Astrocyte of the cerebellum (primary cell): ENCODE measurements around the gene MMP25.

Experiments used
- DNase-seq: peaks from one replicate; pipeline ENCODE4 v3.0.0-alpha.2; 2011; ENCODE audit warnings: low read depth
- H3K4me3 ChIP-seq: 2 replicates; pipeline ENCODE4 v1.5.1; 2011; ENCODE audit warnings: mild to moderate bottlenecking, low read depth, low read length, moderate library complexity
- CTCF ChIP-seq: IDR thresholded peaks from 2 replicates; pipeline ENCODE4 v1.5.1; 2012; ENCODE audit warnings: low read length, low read depth, moderate library complexity, mild to moderate bottlenecking; ENCODE audit errors: missing control alignments
- in situ Hi-C: cut with HindIII; loops from 2 replicates; pipeline ENCODE4 v1.10.0; 2017; ENCODE audit warnings: low sequenced_read_pairs

The MMP25 gene

GRCh38 chr16:3012246-3012645 is 34.1 kb upstream of the MMP25 start:
- H3K4me3 ChIP-seq, result no peak overlapping the region
- TF ChIP-seq CTCF, result no peak
- in situ Hi-C loops, result no loop called here
- DNase-seq, result no peak

DNA sequence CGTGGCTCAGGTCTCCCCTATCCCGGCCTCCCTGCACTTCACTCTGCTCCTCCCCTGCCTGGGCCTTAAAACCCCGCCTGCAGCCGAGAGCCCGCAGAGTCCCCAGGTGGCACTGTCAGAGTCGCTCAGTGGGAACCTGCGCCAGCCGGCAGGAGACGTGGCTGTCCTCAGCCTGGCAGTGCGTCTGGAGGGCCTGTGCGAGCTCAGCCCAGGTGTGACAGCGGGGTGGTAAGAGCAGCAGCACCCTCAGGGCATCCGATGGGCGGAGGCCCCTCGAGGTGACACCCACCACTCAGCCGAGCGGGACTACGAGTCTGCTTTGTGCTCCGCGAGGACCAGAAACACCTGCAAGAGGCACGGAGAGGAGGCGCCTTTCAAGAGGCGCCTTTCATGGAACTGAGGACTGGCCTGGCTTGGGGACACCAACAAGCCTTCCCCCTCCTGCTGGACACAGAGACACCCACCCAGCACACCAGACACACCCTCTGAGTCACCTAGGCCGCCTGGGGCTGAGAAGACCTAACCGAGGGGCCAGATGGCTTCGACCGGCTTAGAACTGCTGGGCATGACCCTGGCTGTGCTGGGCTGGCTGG is 33.4 kb upstream of the MMP25 start, which contains the start of gene CLDN9:
CLDN9 (plus strand) TSS at position 96 of the 593 bp plus-strand sequence; CDS start at position 536, 440 bp downstream.
- DNase-seq, result no peak
- in situ Hi-C loops, result no loop called here
- H3K4me3 ChIP-seq, result no peak within 1 kb of the TSS
- TF ChIP-seq CTCF, result no peak

DNA sequence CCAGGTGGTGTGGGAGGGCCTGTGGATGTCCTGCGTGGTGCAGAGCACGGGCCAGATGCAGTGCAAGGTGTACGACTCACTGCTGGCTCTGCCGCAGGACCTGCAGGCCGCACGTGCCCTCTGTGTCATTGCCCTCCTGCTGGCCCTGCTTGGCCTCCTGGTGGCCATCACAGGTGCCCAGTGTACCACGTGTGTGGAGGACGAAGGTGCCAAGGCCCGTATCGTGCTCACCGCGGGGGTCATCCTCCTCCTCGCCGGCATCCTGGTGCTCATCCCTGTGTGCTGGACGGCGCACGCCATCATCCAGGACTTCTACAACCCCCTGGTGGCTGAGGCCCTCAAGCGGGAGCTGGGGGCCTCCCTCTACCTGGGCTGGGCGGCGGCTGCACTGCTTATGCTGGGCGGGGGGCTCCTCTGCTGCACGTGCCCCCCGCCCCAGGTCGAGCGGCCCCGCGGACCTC is 32.8 kb upstream of the MMP25 start:
- in situ Hi-C loops, result no loop called here

DNA sequence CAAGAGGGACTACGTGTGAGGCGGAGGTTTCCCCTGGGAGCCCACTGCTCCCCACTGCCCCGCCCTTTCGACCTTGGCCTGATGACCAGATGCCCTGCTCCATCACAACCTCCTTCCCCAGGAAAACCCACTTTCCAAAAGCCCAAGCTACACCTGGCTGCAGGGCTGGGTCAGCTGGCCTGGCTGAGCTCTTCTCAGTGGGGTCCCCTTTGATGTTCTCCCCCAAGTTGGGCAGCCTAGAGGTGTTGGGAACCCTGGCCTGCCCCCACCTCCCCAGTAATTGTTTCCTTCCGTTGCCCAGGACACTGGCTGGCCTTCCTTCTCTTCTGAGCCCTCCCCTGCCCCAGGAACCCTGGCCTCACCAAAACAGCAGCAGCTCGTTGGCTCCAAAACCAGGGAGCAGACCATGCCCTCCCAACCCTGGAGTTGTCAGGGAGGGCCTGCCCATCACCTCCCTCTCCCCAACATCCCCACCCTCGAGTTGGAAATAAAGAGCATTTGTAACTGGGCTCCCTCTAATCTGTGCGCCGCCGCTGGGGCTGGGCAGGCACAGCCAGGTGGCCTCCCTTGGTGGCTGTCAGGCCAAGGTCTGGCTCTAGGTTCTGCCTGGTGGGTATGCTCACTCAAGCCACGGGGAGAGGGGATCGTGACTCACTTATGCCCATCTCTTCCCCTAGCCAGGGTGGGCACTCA is 32.2 kb upstream of the MMP25 start:
- no peak for TF ChIP-seq CTCF
- no peak for DNase-seq
- in situ Hi-C loops, result no loop called here
- H3K4me3 ChIP-seq, result no peak overlapping the region

More for the DNA sequence above, 32.8 kb upstream of the MMP25 start:
- no peak overlapping the region for H3K4me3 ChIP-seq
- DNase-seq, result no peak
- TF ChIP-seq CTCF, result no peak

DNA sequence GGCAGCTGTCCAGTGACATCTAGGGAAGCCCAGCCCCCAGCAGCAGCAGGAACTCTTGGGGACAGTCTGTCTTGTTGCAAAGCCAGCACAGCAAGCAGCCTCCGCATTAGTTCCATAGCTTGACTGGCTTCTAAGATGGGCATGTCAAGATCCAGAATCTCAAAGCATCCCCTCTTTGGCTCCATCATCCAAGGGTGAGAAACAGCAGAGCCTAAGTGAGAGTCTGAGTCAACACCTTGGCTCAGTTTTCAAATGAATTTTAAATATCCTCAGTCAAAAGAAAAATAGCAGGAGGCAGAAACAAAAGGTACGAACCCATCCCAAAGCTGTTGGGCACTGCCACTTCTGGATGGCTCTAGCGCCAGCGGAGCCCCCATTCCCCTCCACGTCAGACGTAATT is 31.4 kb upstream of the MMP25 start:
- no peak overlapping the region for H3K4me3 ChIP-seq
- no peak for TF ChIP-seq CTCF
- DNase-seq, result no peak
- in situ Hi-C loops, result no loop called here

GRCh38 chr16:3015865-3016521 is 30.4 kb upstream of the MMP25 start:
- no peak for TF ChIP-seq CTCF
- in situ Hi-C loops, result no loop called here
- DNase-seq, result no peak
- H3K4me3 ChIP-seq, result no peak overlapping the region
